ENCODE results near the gene BAG2. TPM values are rescaled to one million over a fixed set of nuclear protein-coding genes. Genes with fewer than 3 reads are reported as not detected.

The BAG2 gene
- total RNA-seq, 4 donors from 2014 or later, result 1.6 to 3.3 (median 2.1) TPM

DNA sequence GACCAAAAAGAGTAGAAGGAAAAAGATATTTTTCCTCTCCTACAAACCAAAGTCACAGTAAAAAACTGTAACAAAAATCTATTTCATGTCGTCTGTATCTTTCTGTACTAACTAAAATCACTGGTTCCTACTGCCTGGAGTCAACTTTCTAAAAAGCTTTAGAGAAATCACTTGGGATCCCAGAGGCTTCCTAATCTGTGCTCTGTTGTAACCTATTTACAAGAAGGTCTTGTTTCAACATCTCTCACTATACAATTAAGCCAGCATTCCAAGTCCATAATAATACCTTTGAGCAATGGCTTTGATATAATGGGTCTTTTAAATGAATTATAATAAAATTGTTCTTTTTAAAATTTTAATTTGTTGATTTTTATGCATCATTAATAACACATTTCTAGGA lies 29.6 kb downstream of the BAG2 start:
- Histone ChIP-seq H3K4me3 (no peak overlapping the region), H3K9me3 (no peaks in the 10 kb centered on the region), H3K36me3 (no peaks in the 10 kb centered on the region), H3K27ac (no peak overlapping the region), H3K27me3 (no peaks in the 10 kb centered on the region), H3K4me1 (no peaks in the 10 kb centered on the region)
- DNase-seq, result no peak
- TF ChIP-seq, protein P1, sequence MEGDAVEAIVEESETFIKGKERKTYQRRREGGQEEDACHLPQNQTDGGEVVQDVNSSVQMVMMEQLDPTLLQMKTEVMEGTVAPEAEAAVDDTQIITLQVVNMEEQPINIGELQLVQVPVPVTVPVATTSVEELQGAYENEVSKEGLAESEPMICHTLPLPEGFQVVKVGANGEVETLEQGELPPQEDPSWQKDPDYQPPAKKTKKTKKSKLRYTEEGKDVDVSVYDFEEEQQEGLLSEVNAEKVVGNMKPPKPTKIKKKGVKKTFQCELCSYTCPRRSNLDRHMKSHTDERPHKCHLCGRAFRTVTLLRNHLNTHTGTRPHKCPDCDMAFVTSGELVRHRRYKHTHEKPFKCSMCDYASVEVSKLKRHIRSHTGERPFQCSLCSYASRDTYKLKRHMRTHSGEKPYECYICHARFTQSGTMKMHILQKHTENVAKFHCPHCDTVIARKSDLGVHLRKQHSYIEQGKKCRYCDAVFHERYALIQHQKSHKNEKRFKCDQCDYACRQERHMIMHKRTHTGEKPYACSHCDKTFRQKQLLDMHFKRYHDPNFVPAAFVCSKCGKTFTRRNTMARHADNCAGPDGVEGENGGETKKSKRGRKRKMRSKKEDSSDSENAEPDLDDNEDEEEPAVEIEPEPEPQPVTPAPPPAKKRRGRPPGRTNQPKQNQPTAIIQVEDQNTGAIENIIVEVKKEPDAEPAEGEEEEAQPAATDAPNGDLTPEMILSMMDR (IDR thresholded peaks at IDR 0.05), result no peak
- TF ChIP-seq POLR2A (IDR thresholded peaks at IDR 0.05), result no peak

DNA sequence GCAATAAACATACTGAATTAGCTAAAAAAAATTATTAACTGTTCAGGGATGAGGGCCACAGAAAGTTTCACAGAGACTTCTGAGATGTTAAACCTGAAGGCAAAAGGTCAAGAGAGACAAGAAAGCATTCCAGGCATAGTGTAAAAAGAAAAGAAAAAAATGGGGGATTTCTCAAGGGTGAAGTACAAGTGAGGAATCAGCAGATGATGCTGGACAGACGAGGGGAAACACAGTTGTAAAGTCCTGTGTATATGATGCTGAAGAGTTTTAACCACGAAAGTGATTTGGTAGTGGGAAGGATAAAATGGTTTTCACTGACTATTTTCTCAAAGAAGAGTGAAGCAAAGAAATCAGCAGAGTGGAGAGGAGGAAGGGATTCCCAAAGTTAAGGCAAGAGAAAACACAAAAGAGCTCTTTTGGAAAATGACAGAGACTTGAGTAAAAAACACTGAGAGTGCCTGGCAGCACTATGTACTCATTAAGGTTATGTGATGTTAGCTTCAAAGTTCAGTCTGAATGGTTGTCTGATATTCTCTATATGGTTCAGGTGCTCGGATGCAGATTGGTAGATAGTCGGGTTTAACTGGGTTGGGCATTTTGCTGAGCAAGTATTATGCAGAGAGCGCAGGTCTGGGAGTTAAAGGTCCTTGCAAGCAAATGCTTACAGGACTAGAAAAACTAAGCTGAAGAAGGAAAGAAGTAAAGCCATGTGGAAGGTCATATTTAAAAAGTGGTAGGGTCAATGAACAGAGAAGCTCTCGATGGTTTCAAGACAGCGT lies 33.6 kb downstream of the BAG2 start:
- H3K4me1 ChIP-seq, result no peaks in the 10 kb centered on the region
- no peaks in the 10 kb centered on the region for H3K36me3 ChIP-seq
- DNase-seq, result no peak
- H3K4me3 ChIP-seq, result no peak overlapping the region
- no peaks in the 10 kb centered on the region for H3K9me3 ChIP-seq
- H3K27ac ChIP-seq, result no peak overlapping the region
- no peak for TF ChIP-seq POLR2A (IDR thresholded peaks at IDR 0.05)
- TF ChIP-seq, protein P1 (IDR thresholded peaks at IDR 0.05), result no peak
- H3K27me3 ChIP-seq, result no peaks in the 10 kb centered on the region

DNA sequence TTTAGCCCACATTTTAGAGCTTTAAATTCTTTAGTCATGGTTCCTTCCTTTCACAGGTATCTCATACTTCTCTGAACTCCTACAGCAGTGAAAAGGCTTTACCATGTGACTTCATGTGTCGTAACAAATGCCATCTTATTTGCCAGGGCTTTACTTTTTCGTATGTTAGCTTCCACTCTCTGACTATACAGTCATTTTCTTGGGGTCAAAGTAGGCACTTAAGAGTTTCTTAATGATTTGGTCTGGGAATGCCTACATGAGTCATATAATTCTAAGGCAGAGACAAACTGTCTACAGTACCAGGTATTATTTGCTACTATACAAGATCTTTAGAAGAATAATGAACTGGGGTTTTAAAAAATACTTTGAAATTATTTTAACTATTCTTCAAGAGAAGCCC lies 35.0 kb downstream of the BAG2 start:
- Histone ChIP-seq H3K9me3 (no peaks in the 10 kb centered on the region), H3K4me1 (no peaks in the 10 kb centered on the region), H3K4me3 (no peak overlapping the region), H3K27ac (no peak overlapping the region), H3K36me3 (no peaks in the 10 kb centered on the region), H3K27me3 (no peaks in the 10 kb centered on the region)
- no peak for DNase-seq
- TF ChIP-seq, protein P1 (IDR thresholded peaks at IDR 0.05), result no peak
- no peak for TF ChIP-seq POLR2A (IDR thresholded peaks at IDR 0.05)

DNA sequence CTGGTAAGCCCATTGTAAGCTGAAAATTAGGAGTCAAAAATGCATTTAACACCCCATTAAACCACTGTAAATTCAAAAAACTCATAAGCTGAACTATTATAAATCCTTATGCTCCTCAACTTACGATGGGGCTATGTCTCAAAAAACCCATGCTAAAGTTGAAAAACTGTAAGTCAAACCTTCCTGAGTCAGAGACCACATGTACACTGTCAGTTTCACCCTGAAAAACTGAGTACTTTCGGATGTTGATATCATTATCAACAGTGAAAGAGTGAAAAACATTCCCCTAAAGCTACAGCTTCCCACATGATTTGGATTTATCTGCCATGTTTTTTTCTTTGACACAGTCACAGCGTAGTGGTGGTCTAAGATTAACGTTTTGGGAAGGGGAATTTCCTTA lies 35.7 kb downstream of the BAG2 start:
- Histone ChIP-seq H3K4me1 (no peaks in the 10 kb centered on the region), H3K36me3 (no peaks in the 10 kb centered on the region), H3K4me3 (no peak overlapping the region), H3K27ac (no peak overlapping the region), H3K27me3 (no peaks in the 10 kb centered on the region), H3K9me3 (no peaks in the 10 kb centered on the region)
- no peak for DNase-seq
- TF ChIP-seq POLR2A (IDR thresholded peaks at IDR 0.05), result no peak
- TF ChIP-seq, protein P1 (IDR thresholded peaks at IDR 0.05), result no peak

DNA sequence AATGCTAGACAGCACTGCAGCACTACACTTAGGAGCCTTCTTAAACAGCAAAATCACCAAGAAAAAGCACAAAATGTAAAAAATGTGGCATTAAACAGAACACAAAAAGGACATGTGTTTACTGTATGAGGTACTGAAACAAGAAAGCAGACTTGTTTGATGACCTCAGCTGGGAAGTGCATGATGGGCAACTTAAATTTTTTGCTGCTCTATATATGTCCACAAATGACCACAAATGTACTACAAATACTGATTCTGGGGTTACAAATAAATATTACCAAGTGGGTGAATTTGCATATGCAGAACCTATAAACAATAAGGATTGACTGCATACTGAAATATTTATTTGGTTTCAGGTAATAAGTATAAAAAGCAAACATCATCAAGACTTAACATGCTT lies 36.9 kb downstream of the BAG2 start:
- no peaks in the 10 kb centered on the region for H3K36me3 ChIP-seq
- no peak for DNase-seq
- H3K27me3 ChIP-seq, result no peaks in the 10 kb centered on the region
- no peak overlapping the region for H3K27ac ChIP-seq
- no peak overlapping the region for H3K4me3 ChIP-seq
- TF ChIP-seq, protein P1 (IDR thresholded peaks at IDR 0.05), result no peak
- TF ChIP-seq POLR2A (IDR thresholded peaks at IDR 0.05), result no peak
- H3K4me1 ChIP-seq, result no peaks in the 10 kb centered on the region
- H3K9me3 ChIP-seq, result no peaks in the 10 kb centered on the region
